GM12864 (cell line): Measurements from ENCODE around the gene RNF224.
A peak's percentile ranks its signal among the peaks of the same experiment; 100 is the strongest.
"Not testable (repeated sequence)": the region's sequence is repeated elsewhere in the genome, so short reads cannot be mapped to it uniquely, and the experiment has no call there.

Experiments used
- DNase-seq: peaks from one replicate; pipeline ENCODE4 v3.0.0-alpha.2; 2011; ENCODE audit warnings: low read depth
- H3K4me3 ChIP-seq: 2 replicates; pipeline ENCODE4 v1.5.1; 2011; ENCODE audit warnings: mild to moderate bottlenecking, low read depth, low read length, control low read depth
- TF ChIP-seq, protein P1 (sequence below): IDR thresholded peaks from 2 replicates; pipeline ENCODE4 v1.5.1; 2011; ENCODE audit warnings: low read depth, mild to moderate bottlenecking, moderate library complexity, low read length, control low read depth, inconsistent platforms; ENCODE audit errors: missing control alignments

Gene RNF224

GRCh38 chr9:137237759-137238726 lies 10.7 kb downstream of the RNF224 start:
- H3K4me3 ChIP-seq = no peak overlapping the region
- TF ChIP-seq, protein P1, sequence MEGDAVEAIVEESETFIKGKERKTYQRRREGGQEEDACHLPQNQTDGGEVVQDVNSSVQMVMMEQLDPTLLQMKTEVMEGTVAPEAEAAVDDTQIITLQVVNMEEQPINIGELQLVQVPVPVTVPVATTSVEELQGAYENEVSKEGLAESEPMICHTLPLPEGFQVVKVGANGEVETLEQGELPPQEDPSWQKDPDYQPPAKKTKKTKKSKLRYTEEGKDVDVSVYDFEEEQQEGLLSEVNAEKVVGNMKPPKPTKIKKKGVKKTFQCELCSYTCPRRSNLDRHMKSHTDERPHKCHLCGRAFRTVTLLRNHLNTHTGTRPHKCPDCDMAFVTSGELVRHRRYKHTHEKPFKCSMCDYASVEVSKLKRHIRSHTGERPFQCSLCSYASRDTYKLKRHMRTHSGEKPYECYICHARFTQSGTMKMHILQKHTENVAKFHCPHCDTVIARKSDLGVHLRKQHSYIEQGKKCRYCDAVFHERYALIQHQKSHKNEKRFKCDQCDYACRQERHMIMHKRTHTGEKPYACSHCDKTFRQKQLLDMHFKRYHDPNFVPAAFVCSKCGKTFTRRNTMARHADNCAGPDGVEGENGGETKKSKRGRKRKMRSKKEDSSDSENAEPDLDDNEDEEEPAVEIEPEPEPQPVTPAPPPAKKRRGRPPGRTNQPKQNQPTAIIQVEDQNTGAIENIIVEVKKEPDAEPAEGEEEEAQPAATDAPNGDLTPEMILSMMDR = no peak
- no peak for DNase-seq

DNA sequence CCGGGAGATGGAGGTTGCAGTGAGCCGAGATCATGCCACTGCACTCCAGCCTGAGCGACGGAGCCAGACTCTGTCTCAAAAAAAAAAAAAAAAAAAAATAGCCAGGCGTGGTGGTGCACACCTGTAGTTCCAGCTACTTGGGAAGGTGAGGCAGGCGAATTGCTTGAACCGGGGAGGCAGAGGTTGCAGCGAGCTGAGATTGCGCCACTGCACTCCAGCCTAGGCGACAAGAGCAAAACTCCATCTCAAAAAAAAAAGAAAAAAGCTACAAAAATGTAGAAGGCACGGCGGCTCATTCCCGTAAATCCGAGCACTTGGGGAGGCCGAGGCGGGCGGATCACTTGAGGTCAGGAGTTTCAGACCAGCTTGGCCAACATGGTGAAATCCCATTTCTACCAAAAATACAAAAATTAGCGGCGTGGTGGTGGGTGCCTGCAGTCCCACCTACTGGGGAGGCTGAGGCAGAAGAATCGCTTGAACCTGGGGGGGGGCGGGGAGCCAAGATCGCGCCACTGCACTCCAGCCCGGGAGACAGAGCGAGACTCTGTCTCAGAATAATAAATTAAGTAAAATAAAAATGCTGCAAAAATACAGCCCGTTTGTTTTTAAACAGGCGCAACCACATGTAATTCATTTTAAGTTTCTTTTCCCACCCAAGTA lies 12.4 kb downstream of the RNF224 start:
- not testable (repeated sequence) for DNase-seq
- H3K4me3 ChIP-seq = peak overlapping the region; percentile 76

DNA sequence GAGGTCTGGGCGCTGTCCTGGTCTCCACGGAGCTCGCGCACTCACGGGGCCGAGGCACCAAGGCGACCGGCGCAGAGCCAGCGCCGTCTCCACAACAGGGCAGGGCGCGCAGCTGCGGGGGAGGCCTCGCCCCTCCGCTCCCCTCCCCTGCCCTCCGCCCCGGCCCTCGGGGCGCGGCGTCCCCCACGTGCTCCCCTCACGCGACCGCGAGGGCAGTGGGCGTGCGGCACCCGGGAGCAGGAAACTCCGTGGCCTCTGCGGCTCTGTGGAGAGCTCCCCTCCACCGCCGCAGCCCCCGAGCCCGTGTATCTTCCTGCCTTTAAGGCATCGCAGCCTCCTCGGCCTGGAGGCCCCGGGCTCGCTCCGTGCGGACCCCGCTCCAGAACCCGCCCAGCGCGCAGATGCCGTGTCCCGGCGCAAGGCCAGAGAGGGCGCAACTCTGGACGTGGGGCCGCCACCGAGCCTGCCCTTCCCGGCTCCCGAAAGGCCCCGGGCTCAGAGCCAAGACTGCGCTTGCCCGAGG lies 13.1 kb downstream of the RNF224 start:
- peak overlapping the region; percentile 76 for H3K4me3 ChIP-seq
- DNase-seq = no peak
- TF ChIP-seq, protein P1 = no peak

GRCh38 chr9:137240841-137241489 lies 13.7 kb downstream of the RNF224 start, which contains the start of gene TUBB4B:
TUBB4B (plus strand) TSS chr9:137241287; CDS start chr9:137241361, 74 bp downstream.
- DNase-seq = peak; percentile 100
- TF ChIP-seq, protein P1 = no peak
- peak within 1 kb of the TSS; percentile 96 for H3K4me3 ChIP-seq

GRCh38 chr9:137241490-137242268 lies 14.4 kb downstream of the RNF224 start:
- TF ChIP-seq, protein P1 = no peak
- DNase-seq = no peak
- peak overlapping the region; percentile 96 for H3K4me3 ChIP-seq

DNA sequence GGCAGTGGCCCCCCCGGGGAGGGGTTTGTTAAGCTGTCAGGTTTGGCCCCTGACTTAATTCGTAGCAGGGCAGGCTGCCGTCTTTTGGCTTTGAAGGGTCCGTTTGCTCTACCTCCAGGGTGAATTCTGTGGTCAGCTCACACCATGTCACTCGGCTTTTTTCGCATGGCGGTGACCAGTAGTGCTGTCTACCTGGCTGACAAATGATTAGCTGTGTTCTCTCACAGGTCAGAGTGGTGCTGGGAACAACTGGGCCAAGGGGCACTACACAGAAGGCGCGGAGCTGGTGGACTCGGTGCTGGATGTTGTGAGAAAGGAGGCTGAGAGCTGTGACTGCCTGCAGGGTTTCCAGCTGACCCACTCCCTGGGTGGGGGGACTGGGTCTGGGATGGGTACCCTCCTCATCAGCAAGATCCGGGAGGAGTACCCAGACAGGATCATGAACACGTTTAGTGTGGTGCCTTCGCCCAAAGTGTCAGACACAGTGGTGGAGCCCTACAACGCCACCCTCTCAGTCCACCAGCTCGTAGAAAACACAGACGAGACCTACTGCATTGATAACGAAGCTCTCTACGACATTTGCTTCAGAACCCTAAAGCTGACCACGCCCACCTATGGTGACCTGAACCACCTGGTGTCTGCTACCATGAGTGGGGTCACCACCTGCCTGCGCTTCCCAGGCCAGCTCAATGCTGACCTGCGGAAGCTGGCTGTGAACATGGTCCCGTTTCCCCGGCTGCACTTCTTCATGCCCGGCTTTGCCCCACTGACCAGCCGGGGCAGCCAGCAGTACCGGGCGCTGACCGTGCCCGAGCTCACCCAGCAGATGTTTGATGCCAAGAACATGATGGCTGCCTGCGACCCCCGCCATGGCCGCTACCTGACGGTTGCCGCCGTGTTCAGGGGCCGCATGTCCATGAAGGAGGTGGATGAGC lies 15.2 kb downstream of the RNF224 start:
- TF ChIP-seq, protein P1 = no peak
- DNase-seq = no peak

GRCh38 chr9:137243266-137243625 lies 15.9 kb downstream of the RNF224 start:
- not testable (repeated sequence) for H3K4me3 ChIP-seq, DNase-seq

More for the DNA sequence above, 15.2 kb downstream of the RNF224 start:
- H3K4me3 ChIP-seq = peak overlapping the region; percentile 96
